H1 (cell line): ENCODE measurements around the gene RELB. TPM values are rescaled to one million over a fixed set of nuclear protein-coding genes. Genes with fewer than 3 reads are reported as not detected.

Source experiments
- BACH1 ChIP-seq: IDR thresholded peaks from 2 replicates; pipeline ENCODE4 v1.6.1; 2012; ENCODE audit warnings: low read length, improper control_type of control experiment
- CEBPB ChIP-seq: IDR thresholded peaks from 2 replicates; pipeline ENCODE4 v1.6.1; 2012; ENCODE audit warnings: low read depth, low read length
- SIX5 ChIP-seq: IDR thresholded peaks from 2 replicates; pipeline ENCODE4 v1.6.1; 2011; ENCODE audit warnings: mild to moderate bottlenecking, low read depth, low read length
- YY1 ChIP-seq: IDR thresholded peaks from 2 replicates; pipeline ENCODE4 v1.6.1; 2011; ENCODE audit warnings: low read depth, mild to moderate bottlenecking, low read length
- polyA plus RNA-seq, 7 experiments: library from polyadenylated mRNA; depleted of rRNA in 3 of 7; stranded (reverse) in 5 of 7; unstranded in 2 of 7; fragments of >200 nt in 5 of 7; fragments of 200-250 nt in 2 of 7; gene quantifications; 1 replicate in 5 of 7; 2 replicates in 1 of 7; 4 replicates in 1 of 7; pipeline versions ENCODE4 v1.2.1 to v1.2.3, GENCODE V29; 2011 to 2013; ENCODE audit warnings: missing spikeins in 2 of 7, mixed read lengths in 2 of 7
- total RNA-seq: library from RNA; stranded (reverse); fragmentation: NEBNext Ultra II Directional; extraction: Animal tissue kit (Norgen Biotek cat#: 25700); gene quantifications from 2 replicates; pipeline ENCODE4 v1.2.1, GENCODE V29; 2021

RELB gene
- total and polyA plus RNA-seq, 2 of the 8 experiments (the other 6 are each of a cell fraction or from before 2014, with no cell fraction given): 10.0 to 13.1 TPM

- TF ChIP-seq YY1: no peak
- no peak for TF ChIP-seq CEBPB
- no peak for TF ChIP-seq BACH1
- TF ChIP-seq SIX5: no peak
These were observed 39.9 kb downstream of the RELB start (continued) for GRCh38 chr19:45041125-45041524.
